HG03575 (cell line): ENCODE results near the gene SLC30A4.
"Not testable (repeated sequence)": the region's sequence is repeated elsewhere in the genome, so short reads cannot be mapped to it uniquely, and the experiment has no call there.

Experiments used
- ATAC-seq: cut with Tn5 transposase; IDR thresholded peaks from one replicate; pipeline ENCODE4 v1.9.1; 2021; ENCODE audit not compliant: unreplicated experiment, insufficient number of reproducible peaks, low FRiP score; ENCODE audit errors: extremely low read depth

The SLC30A4 gene

GRCh38 chr15:45522328-45523165 lies at the start of gene SLC30A4:
SLC30A4 (minus strand) TSS chr15:45522755; CDS start chr15:45522354, 401 bp downstream.
- no peak for ATAC-seq

- ATAC-seq, result no peak
Observed at GRCh38 chr15:45555934-45556608, 33.5 kb upstream of the SLC30A4 start.

GRCh38 chr15:45551676-45552075 lies 29.1 kb upstream of the SLC30A4 start:
- ATAC-seq, result no peak

GRCh38 chr15:45550436-45550835 lies 27.9 kb upstream of the SLC30A4 start:
- no peak for ATAC-seq

GRCh38 chr15:45549541-45550220 lies 27.1 kb upstream of the SLC30A4 start:
- no peak for ATAC-seq

- ATAC-seq, result no peak
Observed at GRCh38 chr15:45548753-45549520, 26.4 kb upstream of the SLC30A4 start.

GRCh38 chr15:45546789-45547188 lies 24.2 kb upstream of the SLC30A4 start:
- ATAC-seq, result no peak

GRCh38 chr15:45544266-45545023 lies 21.9 kb upstream of the SLC30A4 start:
- ATAC-seq, result no peak

- ATAC-seq, result no peak
Observed at GRCh38 chr15:45543051-45543450, 20.5 kb upstream of the SLC30A4 start.

- no peak for ATAC-seq
Observed at GRCh38 chr15:45540531-45540930, 18.0 kb upstream of the SLC30A4 start.

GRCh38 chr15:45539680-45540079 lies 17.1 kb upstream of the SLC30A4 start:
- ATAC-seq, result no peak

- no peak for ATAC-seq
Observed at GRCh38 chr15:45536934-45537333, 14.4 kb upstream of the SLC30A4 start.

- no peak for ATAC-seq
Observed at GRCh38 chr15:45535486-45536042, 13.0 kb upstream of the SLC30A4 start.

GRCh38 chr15:45534821-45535220 lies 12.3 kb upstream of the SLC30A4 start:
- ATAC-seq, result no peak

GRCh38 chr15:45532892-45533291 lies 10.3 kb upstream of the SLC30A4 start:
- not testable (repeated sequence) for ATAC-seq

- ATAC-seq, result no peak
Observed at GRCh38 chr15:45529613-45530012, 7.1 kb upstream of the SLC30A4 start.

GRCh38 chr15:45527086-45527485 lies 4.5 kb upstream of the SLC30A4 start:
- ATAC-seq, result no peak

GRCh38 chr15:45523166-45523460 lies 558 bp upstream of the SLC30A4 start:
- no peak for ATAC-seq
